Upper lobe of left lung (tissue), 4 donors: ENCODE results near the gene CLHC1.

Experiments
- CTCF ChIP-seq, 6 experiments: fragments of 450-650 bp in 4 of 6; fragments of 200-600 bp in 2 of 6; sonication (generic) in 2 of 6; IDR thresholded peaks; one replicate each; pipeline ENCODE4 v1.5.1; 2016 to 2019; ENCODE audit warnings: antibody characterized with exemption in 6 of 6
- EP300 ChIP-seq, 4 donors: sonication (generic); formaldehyde crosslinking; IDR thresholded peaks; one replicate each; pipeline ENCODE4 v1.5.1; 2017; ENCODE audit warnings: antibody characterized with exemption in 4 of 4, control low read depth in 2 of 4
- POLR2A ChIP-seq, 4 donors: fragments of 450-650 bp; IDR thresholded peaks; one replicate each; pipeline ENCODE4 v1.5.1; 2016 to 2017; ENCODE audit warnings: antibody characterized with exemption in 4 of 4, mild to moderate bottlenecking in 2 of 4
- POLR2AphosphoS5 ChIP-seq, 2 donors: sonication (generic); formaldehyde crosslinking; IDR thresholded peaks; one replicate each; pipeline ENCODE4 v1.5.1; 2017; ENCODE audit warnings: antibody characterized with exemption in 2 of 2

- no peak for TF ChIP-seq POLR2A (IDR thresholded peaks at IDR 0.05)
- no peak for TF ChIP-seq CTCF (IDR thresholded peaks at IDR 0.05)
- no peak for TF ChIP-seq POLR2AphosphoS5 (IDR thresholded peaks at IDR 0.05)
- no peak for TF ChIP-seq EP300 (IDR thresholded peaks at IDR 0.05)
These were observed 3.8 kb upstream of the CLHC1 start for GRCh38 chr2:55235724-55236538.
